Endothelial cell of umbilical vein (primary cell): ENCODE results near the gene POLR2H.

Experiments used
- EZH2 ChIP-seq: IDR thresholded peaks from 2 replicates; pipeline ENCODE4 v1.6.1; 2012; ENCODE audit warnings: borderline replicate concordance, low read depth, mild to moderate bottlenecking, moderate library complexity, low read length, inconsistent platforms; ENCODE audit not compliant: severe bottlenecking
- MAX ChIP-seq: IDR thresholded peaks from 2 replicates; pipeline ENCODE4 v1.6.1; 2011; ENCODE audit not compliant: insufficient read depth, insufficient read length
- POLR2A ChIP-seq: IDR thresholded peaks from 2 replicates; pipeline ENCODE4 v1.6.1; 2012; ENCODE audit warnings: low read depth, mild to moderate bottlenecking, control low read depth, low read length

GRCh38 chr3:184381261-184382224 is 20.0 kb downstream of the POLR2H start:
- TF ChIP-seq EZH2 = peak; percentile 87
- TF ChIP-seq POLR2A = no peak
- no peak for TF ChIP-seq MAX
